Cardiac muscle cell (in vitro differentiated cells and primary cell): ENCODE measurements around the gene KXD1. TPM values are rescaled to one million over a fixed set of nuclear protein-coding genes. Genes with fewer than 3 reads are reported as not detected.

ENCODE experiments used
- DNase-seq, 2 donors: peaks; one replicate each; pipeline versions ENCODE4 v3.0.0 to v3.0.0-alpha.2; 2010 to 2017; ENCODE audit warnings: low read depth in 1 of 2, low spot score in 1 of 2
- H3K27ac ChIP-seq: fragments of 200-600 bp; sonication (generic); 2 replicates; pipeline ENCODE4 v1.5.1; 2016
- H3K27me3 ChIP-seq: fragments of 200-600 bp; sonication (generic); 2 replicates; pipeline ENCODE4 v1.6.0; 2016; ENCODE audit warnings: control low read depth
- H3K36me3 ChIP-seq: fragments of 200-600 bp; sonication (generic); 2 replicates; pipeline ENCODE4 v1.5.1; 2016; ENCODE audit warnings: control low read depth
- H3K4me1 ChIP-seq: fragments of 200-600 bp; sonication (generic); 2 replicates; pipeline ENCODE4 v1.8.1; 2017; ENCODE audit warnings: low read depth, mild to moderate bottlenecking, mixed run types
- H3K4me3 ChIP-seq: fragments of 200-600 bp; sonication (generic); 2 replicates; pipeline ENCODE4 v1.5.1; 2016; ENCODE audit warnings: mild to moderate bottlenecking
- H3K9me3 ChIP-seq: fragments of 200-600 bp; sonication (generic); 2 replicates; pipeline ENCODE4 v1.5.1; 2017; ENCODE audit warnings: low read depth, mild to moderate bottlenecking, control low read depth
- CTCF ChIP-seq: IDR thresholded peaks from 2 replicates; pipeline ENCODE4 v1.5.1; 2012; ENCODE audit warnings: low read depth, mild to moderate bottlenecking, low read length
- polyA plus RNA-seq: library from polyadenylated mRNA; unstranded; fragments of >200 nt; fragmentation: Nextera tagmentation; extraction: Ambion mirVana; gene quantifications from 2 replicates; pipeline ENCODE4 v1.2.1, GENCODE V29; 2016
- total RNA-seq: library from RNA; depleted of rRNA; stranded (reverse); fragments of >200 nt; gene quantifications from 2 replicates; pipeline ENCODE4 v1.2.3, GENCODE V29; 2016

Gene KXD1
- total and polyA plus RNA-seq, 2 experiments from 2014 or later = 127 to 137 TPM

DNA sequence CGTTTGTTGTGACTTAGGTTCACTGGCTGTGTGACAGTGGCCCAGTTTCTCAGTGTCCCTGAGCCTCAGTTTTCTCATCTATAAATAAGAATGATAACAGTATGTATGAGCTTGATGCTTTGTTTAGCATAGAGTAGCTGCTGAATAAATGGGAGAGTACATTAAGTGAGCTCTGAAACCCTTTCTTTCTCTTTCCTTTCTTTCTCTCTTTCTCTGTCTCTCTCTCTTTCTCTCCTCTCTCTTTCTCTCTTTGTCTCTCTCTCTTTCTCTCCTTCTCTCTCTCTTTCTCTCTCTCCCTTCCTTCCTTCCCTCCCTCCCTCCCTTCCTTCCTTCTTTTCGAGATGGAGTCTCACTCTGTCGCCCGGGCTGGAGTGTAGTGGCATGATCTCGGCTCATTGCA lies 2.0 kb downstream of the KXD1 start:
- Histone ChIP-seq H3K27ac (no peak overlapping the region), H3K4me1 (peaks cover 3% of the 10 kb centered on the region), H3K9me3 (no peaks in the 10 kb centered on the region), H3K27me3 (no peaks in the 10 kb centered on the region), H3K4me3 (no peak overlapping the region), H3K36me3 (no peaks in the 10 kb centered on the region)
- no peak for DNase-seq
- TF ChIP-seq CTCF = no peak

DNA sequence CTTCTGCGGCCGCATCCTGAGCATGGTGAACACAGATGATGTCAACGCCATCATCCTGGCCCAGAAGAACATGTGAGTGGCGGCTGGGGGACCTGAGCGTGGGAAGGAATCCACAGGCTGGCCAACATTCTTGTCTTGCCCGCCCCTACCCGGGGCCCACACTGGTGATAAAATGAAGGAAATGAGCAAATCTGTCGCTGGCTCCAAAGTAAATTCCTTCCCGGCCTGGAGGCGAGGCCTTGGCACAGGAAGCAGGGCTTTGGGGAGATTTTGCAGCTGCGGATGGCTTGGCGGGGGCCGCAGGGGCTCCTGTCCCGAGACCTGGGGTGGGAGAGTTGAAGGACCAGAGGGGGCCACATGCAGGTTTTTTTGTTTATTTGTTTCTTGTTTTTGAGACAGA lies 4.4 kb downstream of the KXD1 start:
- peaks cover 3% of the 10 kb centered on the region for H3K4me1 ChIP-seq
- H3K9me3 ChIP-seq = no peaks in the 10 kb centered on the region
- peak in 1 of 2 donors; percentile 87 for DNase-seq
- peaks cover 10% of the 10 kb centered on the region for H3K36me3 ChIP-seq
- H3K27me3 ChIP-seq = no peaks in the 10 kb centered on the region
- no peak for TF ChIP-seq CTCF
- no peak overlapping the region for H3K4me3 ChIP-seq
- no peak overlapping the region for H3K27ac ChIP-seq

GRCh38 chr19:18566953-18567352 lies 9.3 kb downstream of the KXD1 start:
- no peak overlapping the region for H3K4me3 ChIP-seq
- no peaks in the 10 kb centered on the region for H3K27me3 ChIP-seq
- H3K36me3 ChIP-seq = peaks cover 25% of the 10 kb centered on the region
- H3K4me1 ChIP-seq = no peaks in the 10 kb centered on the region
- no peak for DNase-seq
- H3K9me3 ChIP-seq = no peaks in the 10 kb centered on the region
- no peak for TF ChIP-seq CTCF
- no peak overlapping the region for H3K27ac ChIP-seq

GRCh38 chr19:18568367-18568766 lies 10.7 kb downstream of the KXD1 start:
- H3K27me3 ChIP-seq = no peaks in the 10 kb centered on the region
- DNase-seq = no peak
- H3K36me3 ChIP-seq = peaks cover 25% of the 10 kb centered on the region
- no peak overlapping the region for H3K27ac ChIP-seq
- no peaks in the 10 kb centered on the region for H3K9me3 ChIP-seq
- H3K4me3 ChIP-seq = no peak overlapping the region
- TF ChIP-seq CTCF = no peak
- peaks cover 8% of the 10 kb centered on the region for H3K4me1 ChIP-seq

DNA sequence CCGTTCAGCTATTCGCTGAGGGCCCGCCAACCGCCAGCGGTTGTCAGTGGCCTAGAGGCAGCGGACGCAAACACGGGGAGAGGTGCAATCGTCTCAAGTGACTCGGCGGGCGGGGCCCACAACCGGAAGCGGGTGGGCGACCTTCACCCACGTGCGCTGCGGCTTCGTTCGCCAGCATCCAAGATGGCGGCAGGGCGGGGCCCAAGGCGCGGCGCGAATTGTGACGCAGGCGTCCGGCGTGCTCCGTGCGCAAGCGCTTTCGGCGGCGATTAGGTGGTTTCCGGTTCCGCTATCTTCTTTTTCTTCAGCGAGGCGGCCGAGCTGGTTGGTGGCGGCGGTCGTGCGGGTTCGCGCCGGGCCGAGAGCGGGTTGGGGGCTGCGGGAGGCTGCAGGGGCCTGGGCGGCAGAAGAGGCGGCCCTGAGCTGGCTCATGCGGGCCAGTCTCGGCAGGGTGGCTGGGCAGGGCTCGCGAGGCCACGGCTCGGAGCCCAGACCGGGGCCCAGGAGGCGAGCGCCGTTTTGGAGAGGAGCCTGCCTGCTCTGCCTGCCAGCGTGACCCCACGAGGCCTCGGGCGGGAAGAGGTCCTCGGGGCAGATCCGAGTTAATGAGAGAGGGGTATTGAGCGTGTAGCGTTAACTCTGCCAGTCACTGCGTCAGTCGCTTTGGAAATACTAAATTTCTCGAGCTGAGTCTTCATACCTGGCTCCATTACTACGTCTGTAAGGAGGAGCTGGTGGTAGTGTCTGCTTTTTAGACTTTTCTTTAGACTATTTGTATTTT lies 14.1 kb downstream of the KXD1 start, which contains the start of gene UBA52:
UBA52 (plus strand) TSS at position 294 of the 781 bp plus-strand sequence. CDS start 1,444 bp downstream, outside the sequence.
- Histone ChIP-seq H3K27ac (peak within 1 kb of the TSS; percentile 83), H3K4me3 (peak within 1 kb of the TSS; percentile 72), H3K9me3 (no peaks in the 10 kb centered on the region), H3K4me1 (peaks cover 8% of the 10 kb centered on the region), H3K36me3 (peaks cover 42% of the 10 kb centered on the region), H3K27me3 (no peaks in the 10 kb centered on the region)
- peak; percentile 99 for DNase-seq
- no peak for TF ChIP-seq CTCF
